ENCODE results near the gene UST. TPM values are rescaled to one million over a fixed set of nuclear protein-coding genes. Genes with fewer than 3 reads are reported as not detected.

Gene UST
- polyA plus RNA-seq, 1 donor (not counting 4 experiments of a cell fraction or from before 2014, with no cell fraction given): 6.1 TPM

GRCh38 chr6:148890652-148891404 is 144.0 kb downstream of the UST start:
- Histone ChIP-seq H3K9me3 (ENCODE audit: control insufficient read depth, low read depth, low read length) (no peaks in the 10 kb centered on the region), H3K4me3 (ENCODE audit: control insufficient read depth in 2 of 3, extremely low read depth in 1 of 3, insufficient read depth in 2 of 3, low read depth in 1 of 3, low read length in 3 of 3) (no peak overlapping the region), H4K20me1 (ENCODE audit: control insufficient read depth, extremely low read depth, insufficient read depth, low read length) (no peaks in the 10 kb centered on the region), H3K4me2 (ENCODE audit: control insufficient read depth, extremely low read depth, insufficient read depth, low read depth, low read length) (no peak overlapping the region), H3K36me3 (ENCODE audit: control insufficient read depth in 2 of 2, extremely low read depth in 1 of 2, insufficient read depth in 2 of 2, low read length in 2 of 2) (no peaks in the 10 kb centered on the region), H3K79me2 (ENCODE audit: control insufficient read depth, insufficient read depth, low read length) (no peaks in the 10 kb centered on the region), H3K4me1 (ENCODE audit: control insufficient read depth, extremely low read depth, insufficient read depth, low read length) (peaks cover 24% of the 10 kb centered on the region), H3K27me3 (ENCODE audit: control insufficient read depth, extremely low read depth, insufficient read depth, low read length) (no peaks in the 10 kb centered on the region), H2AFZ (ENCODE audit: control insufficient read depth, low read length) (no peak overlapping the region), H3K9me1 (ENCODE audit: control insufficient read depth, extremely low read depth, insufficient read depth, low read length) (no peaks in the 10 kb centered on the region), H3K9ac (ENCODE audit: control insufficient read depth, extremely low read depth, insufficient read depth, low read length) (no peak overlapping the region), H3K27ac (ENCODE audit: control insufficient read depth, insufficient read depth, low read length) (no peak overlapping the region)
- no peak for TF ChIP-seq CTCF (optimal IDR thresholded peaks at IDR 0.05 in 1 of 3, IDR thresholded peaks at IDR 0.05 in 1 of 3, conservative IDR thresholded peaks at IDR 0.05 in 1 of 3; ENCODE audit: extremely low read depth in 1 of 3, insufficient read depth in 2 of 3, low read length in 3 of 3)
- no peak for TF ChIP-seq EZH2 (IDR thresholded peaks at IDR 0.05; ENCODE audit: low read length)
- FAIRE-seq: no peak
- dilution Hi-C loops (cut with MboI; ENCODE audit: extremely low pct_ligation_motif_present, low sequenced_read_pairs): no loop called here
- no peak for DNase-seq (ENCODE audit: low read depth, low spot score)

GRCh38 chr6:148891405-148891783 is 144.6 kb downstream of the UST start:
- TF ChIP-seq EZH2 (IDR thresholded peaks at IDR 0.05; ENCODE audit: low read length) (no peak), CTCF (optimal IDR thresholded peaks at IDR 0.05 in 1 of 3, IDR thresholded peaks at IDR 0.05 in 1 of 3, conservative IDR thresholded peaks at IDR 0.05 in 1 of 3; ENCODE audit: extremely low read depth in 1 of 3, insufficient read depth in 2 of 3, low read length in 3 of 3) (no peak)
- DNase-seq (ENCODE audit: low read depth, low spot score) (no peak), FAIRE-seq (no peak)
- Histone ChIP-seq H3K79me2 (ENCODE audit: control insufficient read depth, insufficient read depth, low read length) (no peaks in the 10 kb centered on the region), H3K4me3 (ENCODE audit: control insufficient read depth in 2 of 3, extremely low read depth in 1 of 3, insufficient read depth in 2 of 3, low read depth in 1 of 3, low read length in 3 of 3) (no peak overlapping the region), H4K20me1 (ENCODE audit: control insufficient read depth, extremely low read depth, insufficient read depth, low read length) (no peaks in the 10 kb centered on the region), H3K9ac (ENCODE audit: control insufficient read depth, extremely low read depth, insufficient read depth, low read length) (no peak overlapping the region), H3K27ac (ENCODE audit: control insufficient read depth, insufficient read depth, low read length) (no peak overlapping the region), H2AFZ (ENCODE audit: control insufficient read depth, low read length) (no peak overlapping the region), H3K4me2 (ENCODE audit: control insufficient read depth, extremely low read depth, insufficient read depth, low read depth, low read length) (no peak overlapping the region), H3K9me3 (ENCODE audit: control insufficient read depth, low read depth, low read length) (no peaks in the 10 kb centered on the region), H3K9me1 (ENCODE audit: control insufficient read depth, extremely low read depth, insufficient read depth, low read length) (no peaks in the 10 kb centered on the region), H3K4me1 (ENCODE audit: control insufficient read depth, extremely low read depth, insufficient read depth, low read length) (peaks cover 19% of the 10 kb centered on the region), H3K27me3 (ENCODE audit: control insufficient read depth, extremely low read depth, insufficient read depth, low read length) (no peaks in the 10 kb centered on the region), H3K36me3 (ENCODE audit: control insufficient read depth in 2 of 2, extremely low read depth in 1 of 2, insufficient read depth in 2 of 2, low read length in 2 of 2) (no peaks in the 10 kb centered on the region)
- dilution Hi-C loops (cut with MboI; ENCODE audit: extremely low pct_ligation_motif_present, low sequenced_read_pairs): no loop called here
